Activated naive CD8-positive, alpha-beta T cell treated with anti-CD3 and anti-CD28 coated beads, Interleukin-2, amount 10 ng/mL, durations not matched to agents 7 days and 5 days (primary cell): ENCODE measurements around the gene NUAK1. TPM values are rescaled to one million over a fixed set of nuclear protein-coding genes. Genes with fewer than 3 reads are reported as not detected.

ENCODE experiments used
- ATAC-seq: fragments of 150-1000 bp; cut with Tn5 transposase; one replicate; pipeline ENCODE4 v1.10.0; 2021; ENCODE audit warnings: low read depth, moderate library complexity
- POLR2A ChIA-PET: fragments of 350-600 bp; sonication (Branson Sonifier 250); formaldehyde crosslinking; loops from one replicate; lab custom pipeline; 2021; ENCODE audit warnings: antibody characterized with exemption; lab: Charles Lee
- DNase-seq: peaks from one replicate; pipeline ENCODE4 v3.0.0; 2021
- H3K27ac Mint-ChIP-seq: one replicate; pipeline ENCODE4 v1.8.0; 2022; ENCODE audit warnings: mild to moderate bottlenecking, mixed read lengths
- H3K27me3 Mint-ChIP-seq: one replicate; pipeline ENCODE4 v1.8.0; 2022; ENCODE audit warnings: mild to moderate bottlenecking, moderate library complexity, mixed read lengths
- H3K36me3 Mint-ChIP-seq: one replicate; pipeline ENCODE4 v1.8.0; 2021; ENCODE audit warnings: mild to moderate bottlenecking, mixed read lengths
- H3K4me1 Mint-ChIP-seq: one replicate; pipeline ENCODE4 v1.8.0; 2021; ENCODE audit warnings: mixed read lengths
- H3K4me3 Mint-ChIP-seq: one replicate; pipeline ENCODE4 v1.8.0; 2022; ENCODE audit warnings: mild to moderate bottlenecking, moderate library complexity, mixed read lengths
- H3K9me3 Mint-ChIP-seq: one replicate; pipeline ENCODE4 v1.8.0; 2021; ENCODE audit warnings: mixed read lengths
- total RNA-seq, 2 experiments: library from RNA; stranded (reverse); gene quantifications; one replicate each; pipeline ENCODE4 v1.2.3, GENCODE V29; 2021

NUAK1 gene
- total RNA-seq, 2 experiments from 2014 or later: not detected

DNA sequence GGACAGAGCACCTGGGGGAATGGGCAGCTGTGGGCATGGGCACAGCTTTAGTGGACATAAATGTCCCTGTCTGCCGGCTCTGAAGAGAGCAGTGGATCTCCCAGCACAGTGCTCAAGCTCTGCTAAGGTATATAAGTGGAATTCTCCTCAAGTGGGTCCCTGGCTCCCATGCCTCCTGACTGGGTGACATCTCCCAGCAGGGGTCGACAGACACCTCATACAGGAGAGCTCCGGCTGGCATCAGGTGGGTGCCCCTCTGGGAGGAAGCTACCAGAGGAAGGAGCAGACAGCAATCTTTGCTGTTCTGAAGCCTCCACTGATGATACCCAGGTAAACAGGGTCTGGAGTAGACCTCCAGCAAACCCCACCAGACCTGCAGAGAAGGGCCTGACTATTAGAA is 25.0 kb upstream of the NUAK1 start:
- H3K27me3 Mint-ChIP-seq: peaks cover 26% of the 10 kb centered on the region
- no peaks in the 10 kb centered on the region for H3K36me3 Mint-ChIP-seq
- POLR2A ChIA-PET: no interaction called here
- no peaks in the 10 kb centered on the region for H3K4me1 Mint-ChIP-seq
- no peak overlapping the region for H3K4me3 Mint-ChIP-seq
- peaks cover 6% of the 10 kb centered on the region for H3K9me3 Mint-ChIP-seq
- ATAC-seq (no peak), DNase-seq (no peak)
- H3K27ac Mint-ChIP-seq: no peak overlapping the region

DNA sequence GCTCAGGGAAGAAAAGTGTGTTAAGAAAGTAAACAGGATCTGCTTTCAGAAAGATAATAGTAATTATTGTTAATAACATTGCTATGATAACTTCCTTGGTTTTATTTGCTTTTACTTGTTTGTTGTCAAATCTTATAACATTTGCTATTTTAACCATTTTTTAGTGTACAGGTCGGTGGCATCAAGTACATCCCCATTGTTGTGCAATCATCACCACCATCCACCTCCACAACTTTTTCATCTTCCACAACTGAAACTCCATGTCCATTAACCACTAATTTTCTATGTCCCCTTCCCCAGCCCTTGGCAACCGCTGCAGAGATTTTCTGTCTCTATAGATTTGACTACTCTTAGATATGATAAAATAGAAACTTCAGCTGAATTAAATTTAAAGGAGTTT is 22.7 kb upstream of the NUAK1 start:
- H3K4me1 Mint-ChIP-seq: no peaks in the 10 kb centered on the region
- POLR2A ChIA-PET: no interaction called here

DNA sequence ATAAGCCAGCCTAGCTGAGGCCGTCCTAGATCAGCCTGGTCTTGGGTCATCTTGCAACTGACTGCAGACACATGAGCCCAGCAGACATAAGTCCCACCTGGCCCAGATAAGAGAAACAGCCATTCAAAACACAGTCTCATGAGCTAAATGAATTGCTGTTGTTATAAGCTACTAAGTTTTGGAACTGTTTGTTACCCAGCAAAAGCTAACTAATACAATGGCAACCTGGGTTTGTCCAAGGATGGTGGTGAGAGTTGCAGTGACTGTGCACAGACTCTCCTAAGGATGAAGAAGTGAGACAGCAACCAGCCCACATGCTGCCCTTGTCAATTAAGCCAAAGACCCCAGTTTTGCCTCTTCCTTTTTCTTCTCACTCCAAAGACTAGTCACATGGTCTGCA is 22.2 kb upstream of the NUAK1 start:
- Mint-ChIP-seq H3K4me3 (no peak overlapping the region), H3K9me3 (peaks cover 2% of the 10 kb centered on the region), H3K4me1 (no peaks in the 10 kb centered on the region), H3K27ac (no peak overlapping the region), H3K27me3 (peaks cover 21% of the 10 kb centered on the region), H3K36me3 (no peaks in the 10 kb centered on the region)
- DNase-seq: no peak
- no peak for ATAC-seq
- POLR2A ChIA-PET: no interaction called here

More for the DNA sequence above, 22.7 kb upstream of the NUAK1 start:
- no peak for DNase-seq
- ATAC-seq: no peak
- H3K27ac Mint-ChIP-seq: no peak overlapping the region
- H3K36me3 Mint-ChIP-seq: no peaks in the 10 kb centered on the region
- H3K4me3 Mint-ChIP-seq: no peak overlapping the region
- peaks cover 27% of the 10 kb centered on the region for H3K27me3 Mint-ChIP-seq
- peaks cover 2% of the 10 kb centered on the region for H3K9me3 Mint-ChIP-seq

DNA sequence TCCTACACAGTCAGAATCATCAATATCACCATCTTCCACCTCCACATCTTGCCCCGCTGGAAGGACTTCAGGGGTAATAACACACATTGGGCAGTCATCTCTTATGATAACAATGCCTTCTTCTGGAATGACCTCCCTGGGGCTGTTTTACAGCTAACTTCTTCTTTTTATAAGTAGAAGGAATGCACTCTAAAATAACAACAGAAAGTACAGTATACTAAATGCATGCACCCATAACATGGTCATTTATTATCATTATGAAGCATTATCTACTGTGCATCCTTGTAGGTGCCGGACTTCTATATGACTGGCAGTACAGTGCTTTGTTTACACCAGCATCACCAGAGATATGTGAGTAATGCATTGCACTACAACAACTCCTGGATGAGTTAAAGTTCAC is 19.0 kb upstream of the NUAK1 start:
- POLR2A ChIA-PET: no interaction called here
- no peaks in the 10 kb centered on the region for H3K4me1 Mint-ChIP-seq
- no peaks in the 10 kb centered on the region for H3K9me3 Mint-ChIP-seq
- no peaks in the 10 kb centered on the region for H3K36me3 Mint-ChIP-seq
- H3K27me3 Mint-ChIP-seq: peaks cover 12% of the 10 kb centered on the region
- no peak overlapping the region for H3K27ac Mint-ChIP-seq
- ATAC-seq (no peak), DNase-seq (no peak)
- H3K4me3 Mint-ChIP-seq: no peak overlapping the region

DNA sequence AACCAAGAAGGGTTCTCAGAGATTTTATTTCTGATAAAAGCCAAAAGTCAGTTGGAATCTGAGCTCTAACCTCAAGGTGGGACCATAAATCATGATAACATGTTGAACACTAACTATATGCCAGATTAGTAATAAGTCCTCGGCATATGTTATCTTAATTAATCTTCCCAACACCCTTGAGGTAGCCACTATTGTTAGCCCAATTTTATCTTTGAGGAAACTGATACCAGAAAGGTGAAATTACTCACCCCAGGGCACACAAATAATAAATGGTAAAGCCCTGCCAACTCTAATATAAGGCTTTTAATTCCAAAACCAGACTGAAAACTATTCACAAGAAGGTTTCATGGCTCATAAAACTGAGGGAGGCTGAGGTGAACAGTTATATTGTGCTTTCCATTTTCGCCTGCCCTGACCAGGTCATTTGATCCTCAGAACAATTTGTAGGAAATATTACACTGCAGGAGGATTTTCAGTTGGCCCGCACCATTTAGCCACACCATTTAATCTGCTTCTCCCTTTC is 16.1 kb upstream of the NUAK1 start:
- Mint-ChIP-seq H3K36me3 (no peaks in the 10 kb centered on the region), H3K4me3 (no peak overlapping the region), H3K27me3 (peaks cover 10% of the 10 kb centered on the region), H3K9me3 (no peaks in the 10 kb centered on the region), H3K27ac (no peak overlapping the region), H3K4me1 (no peaks in the 10 kb centered on the region)
- DNase-seq (no peak), ATAC-seq (no peak)
- POLR2A ChIA-PET: interaction anchor here (0.7 kb wide), 1 partner anchor 134 kb away, joined by 3 read pairs; no protein-coding TSS in a partner anchor

DNA sequence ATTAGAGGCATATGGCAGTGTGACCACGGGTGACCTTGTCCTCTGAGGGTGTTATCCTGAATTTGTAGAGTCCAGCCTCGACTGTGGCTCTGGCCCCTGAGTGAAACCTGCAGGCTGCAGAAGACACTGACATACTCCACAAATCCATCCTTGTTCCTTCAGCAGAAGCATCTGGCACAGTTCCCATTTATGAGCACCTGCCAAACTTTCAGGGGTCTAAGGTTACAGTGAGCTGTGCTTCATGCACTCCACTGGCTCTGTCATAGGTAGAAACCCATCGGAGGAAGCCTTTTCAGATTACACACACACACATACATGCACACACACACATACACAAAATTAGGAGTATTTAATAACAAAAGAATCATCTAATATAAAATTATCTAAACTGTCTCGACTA is 13.6 kb upstream of the NUAK1 start:
- DNase-seq (no peak), ATAC-seq (no peak)
- Mint-ChIP-seq H3K27me3 (peaks cover 12% of the 10 kb centered on the region), H3K9me3 (no peaks in the 10 kb centered on the region), H3K27ac (no peak overlapping the region), H3K4me1 (no peaks in the 10 kb centered on the region), H3K4me3 (no peak overlapping the region), H3K36me3 (no peaks in the 10 kb centered on the region)
- POLR2A ChIA-PET: no interaction called here

DNA sequence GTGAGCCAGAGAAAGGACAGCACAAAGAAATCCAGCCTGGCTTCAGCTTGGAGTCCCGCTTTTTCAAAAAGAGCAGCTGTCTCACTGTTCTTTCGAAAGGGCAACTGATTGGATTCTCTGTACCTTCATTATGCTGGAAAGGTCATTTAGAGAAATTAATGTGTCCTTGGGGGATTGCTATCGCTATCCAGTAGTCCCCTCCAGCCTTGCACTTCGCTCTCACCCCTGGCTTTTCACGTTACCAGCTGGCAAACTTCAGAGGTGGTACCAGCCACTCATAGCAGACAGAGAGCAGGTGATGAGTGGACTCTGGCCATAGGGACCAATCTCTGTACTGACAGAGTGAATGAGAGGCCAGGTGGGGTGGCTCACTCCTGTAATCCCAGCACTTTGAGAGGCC is 11.8 kb upstream of the NUAK1 start:
- Mint-ChIP-seq H3K27me3 (peaks cover 19% of the 10 kb centered on the region), H3K4me3 (no peak overlapping the region), H3K4me1 (no peaks in the 10 kb centered on the region), H3K36me3 (no peaks in the 10 kb centered on the region), H3K9me3 (no peaks in the 10 kb centered on the region), H3K27ac (no peak overlapping the region)
- ATAC-seq (no peak), DNase-seq (no peak)
- POLR2A ChIA-PET: no interaction called here

DNA sequence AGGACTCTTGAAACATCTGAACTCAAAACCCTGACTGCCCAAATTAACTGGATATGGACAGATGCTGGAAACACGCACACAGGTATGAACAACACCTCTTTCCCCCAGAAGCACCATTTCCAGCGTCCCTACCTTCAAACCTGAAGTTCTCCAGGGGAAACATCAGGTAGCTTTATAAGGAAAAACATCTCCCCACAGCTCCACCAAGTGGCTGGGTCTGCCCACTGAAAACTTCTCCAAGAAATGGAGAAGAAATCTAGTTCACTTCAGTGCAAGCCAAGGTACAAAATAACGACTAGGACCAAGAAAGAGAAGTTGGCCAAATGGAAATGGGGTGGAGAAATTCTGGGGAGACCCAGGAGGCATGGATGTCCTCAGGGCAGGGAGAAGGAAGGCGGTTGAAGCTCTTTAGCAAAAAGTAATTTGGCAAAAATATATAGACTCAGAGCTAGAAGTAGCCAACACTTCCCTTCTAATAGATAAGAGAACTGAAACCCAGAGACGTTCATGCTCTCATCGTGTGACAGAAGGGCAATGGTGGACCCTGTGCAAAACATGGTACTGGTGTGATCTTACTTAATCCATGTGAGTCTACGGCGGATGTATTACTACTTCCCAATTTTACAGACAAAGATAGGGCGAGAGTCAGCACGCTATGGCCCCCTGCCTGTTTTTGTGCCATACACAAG is 10.5 kb upstream of the NUAK1 start:
- DNase-seq: no peak
- Mint-ChIP-seq H3K27me3 (peaks cover 23% of the 10 kb centered on the region), H3K36me3 (no peaks in the 10 kb centered on the region), H3K27ac (no peak overlapping the region), H3K4me1 (no peaks in the 10 kb centered on the region), H3K4me3 (no peak overlapping the region), H3K9me3 (no peaks in the 10 kb centered on the region)
- ATAC-seq: no peak
- POLR2A ChIA-PET: no interaction called here

DNA sequence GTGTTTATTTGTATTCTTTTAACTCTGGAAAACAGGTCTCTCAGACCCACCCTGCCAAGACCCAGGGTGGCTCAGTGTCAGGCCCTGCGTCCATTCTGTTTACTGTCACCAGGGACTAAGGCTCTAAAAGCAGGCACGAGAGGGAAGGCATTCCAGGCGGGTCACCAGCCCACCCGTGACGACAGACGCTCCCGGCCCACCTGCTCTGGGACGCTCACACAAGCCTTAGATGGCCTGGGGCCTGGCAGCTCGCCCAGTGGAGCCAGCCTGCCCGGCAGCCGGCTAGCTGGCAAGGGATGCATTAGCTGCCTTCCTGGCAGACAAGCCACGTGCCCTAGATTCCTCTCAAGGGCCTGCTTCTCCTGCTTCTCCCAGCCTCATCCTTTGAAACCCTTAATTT is 9.2 kb upstream of the NUAK1 start:
- POLR2A ChIA-PET: no interaction called here
- Mint-ChIP-seq H3K27me3 (peaks cover 20% of the 10 kb centered on the region), H3K9me3 (no peaks in the 10 kb centered on the region), H3K27ac (no peak overlapping the region), H3K4me3 (no peak overlapping the region), H3K4me1 (no peaks in the 10 kb centered on the region), H3K36me3 (no peaks in the 10 kb centered on the region)
- ATAC-seq: no peak
- no peak for DNase-seq

DNA sequence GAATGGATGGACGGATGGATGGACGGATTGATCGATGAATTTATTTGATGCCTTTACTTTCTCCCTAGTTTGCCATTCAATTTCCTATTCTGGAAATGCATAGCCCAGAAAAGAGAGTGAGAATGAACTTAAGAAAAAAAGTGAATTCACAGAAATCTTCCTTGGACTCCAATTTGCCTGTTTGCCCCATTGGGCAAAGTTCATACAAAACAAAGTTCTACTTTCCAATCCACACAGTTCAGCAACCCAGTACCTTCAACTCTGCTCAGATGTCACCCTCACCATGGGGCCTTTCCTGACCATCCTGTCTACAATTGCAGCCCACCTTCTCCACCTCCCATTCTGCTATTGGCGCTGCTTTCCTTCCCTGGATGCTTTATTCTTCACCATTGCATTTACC is 8.2 kb upstream of the NUAK1 start:
- Mint-ChIP-seq H3K36me3 (no peaks in the 10 kb centered on the region), H3K4me1 (no peaks in the 10 kb centered on the region), H3K9me3 (no peaks in the 10 kb centered on the region), H3K4me3 (no peak overlapping the region), H3K27me3 (peaks cover 25% of the 10 kb centered on the region), H3K27ac (no peak overlapping the region)
- POLR2A ChIA-PET: no interaction called here
- ATAC-seq (no peak), DNase-seq (no peak)

DNA sequence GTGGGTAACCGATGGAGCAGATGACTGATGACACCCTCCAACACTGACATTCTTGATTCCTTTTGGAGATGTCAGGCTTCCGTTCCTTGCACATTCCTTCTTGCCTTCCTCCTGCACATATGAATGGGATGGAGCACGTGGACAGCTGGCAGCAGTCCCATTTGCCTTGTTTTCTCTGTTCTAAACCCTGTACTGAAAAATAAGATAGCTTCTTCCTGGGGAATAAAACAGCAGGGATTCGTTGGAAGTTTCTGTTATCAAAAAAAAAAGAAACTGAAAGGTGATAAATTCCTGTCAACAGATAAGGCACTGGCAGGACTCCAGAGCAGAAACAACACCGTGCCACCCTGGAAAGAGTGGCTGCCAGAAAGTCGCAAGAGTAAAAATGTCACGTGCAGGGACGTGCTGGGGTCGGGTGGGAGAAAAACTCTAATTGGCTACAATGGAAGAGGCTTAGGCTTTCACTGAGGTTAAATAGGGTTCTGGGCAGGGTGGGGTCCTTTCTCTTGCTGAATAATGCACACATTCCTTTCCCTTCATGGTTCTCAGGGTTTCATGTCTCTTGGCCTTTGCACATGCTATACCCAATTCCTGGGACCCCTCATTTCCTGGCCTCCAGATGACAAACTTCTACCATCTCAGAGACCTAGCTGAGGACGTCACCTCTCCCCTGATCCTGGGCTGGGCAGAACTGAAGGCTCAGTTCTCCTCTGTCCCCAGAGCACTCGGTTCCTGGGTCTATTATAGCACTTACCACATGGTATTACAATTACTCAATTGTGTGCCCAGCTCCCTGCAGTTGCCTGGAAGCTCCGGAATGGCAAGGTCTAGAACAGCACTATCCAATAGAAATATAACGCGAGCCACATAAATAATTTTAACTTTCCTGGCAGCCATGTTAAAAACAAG is 7.0 kb upstream of the NUAK1 start:
- H3K4me3 Mint-ChIP-seq: no peak overlapping the region
- H3K27me3 Mint-ChIP-seq: peaks cover 31% of the 10 kb centered on the region
- no peaks in the 10 kb centered on the region for H3K36me3 Mint-ChIP-seq
- H3K9me3 Mint-ChIP-seq: no peaks in the 10 kb centered on the region
- ATAC-seq (no peak), DNase-seq (no peak)
- no peak overlapping the region for H3K27ac Mint-ChIP-seq
- POLR2A ChIA-PET: no interaction called here
- no peaks in the 10 kb centered on the region for H3K4me1 Mint-ChIP-seq

DNA sequence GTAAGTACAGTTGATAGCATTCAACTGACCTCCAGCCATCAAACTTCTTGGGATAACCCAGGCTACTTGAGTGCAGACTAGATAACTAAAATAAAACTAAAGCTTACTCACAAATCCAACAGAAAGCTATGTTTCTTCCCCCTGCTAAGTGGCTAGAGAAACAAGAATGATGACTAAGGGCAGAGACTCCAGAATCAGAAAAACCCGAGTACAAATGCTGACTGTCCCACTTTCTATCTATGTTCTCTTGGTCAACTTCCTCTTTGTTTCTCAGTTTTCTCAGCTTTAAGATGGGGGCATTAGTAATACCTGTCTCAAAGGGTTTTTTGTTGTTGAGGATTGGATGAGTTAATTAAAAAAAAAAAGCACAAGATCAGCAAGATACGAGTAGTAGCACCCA is 6.1 kb upstream of the NUAK1 start:
- DNase-seq: no peak
- H3K36me3 Mint-ChIP-seq: no peaks in the 10 kb centered on the region
- H3K27ac Mint-ChIP-seq: no peak overlapping the region
- H3K9me3 Mint-ChIP-seq: no peaks in the 10 kb centered on the region
- no peak overlapping the region for H3K4me3 Mint-ChIP-seq
- POLR2A ChIA-PET: no interaction called here
- H3K4me1 Mint-ChIP-seq: no peaks in the 10 kb centered on the region
- H3K27me3 Mint-ChIP-seq: peaks cover 41% of the 10 kb centered on the region
- no peak for ATAC-seq

DNA sequence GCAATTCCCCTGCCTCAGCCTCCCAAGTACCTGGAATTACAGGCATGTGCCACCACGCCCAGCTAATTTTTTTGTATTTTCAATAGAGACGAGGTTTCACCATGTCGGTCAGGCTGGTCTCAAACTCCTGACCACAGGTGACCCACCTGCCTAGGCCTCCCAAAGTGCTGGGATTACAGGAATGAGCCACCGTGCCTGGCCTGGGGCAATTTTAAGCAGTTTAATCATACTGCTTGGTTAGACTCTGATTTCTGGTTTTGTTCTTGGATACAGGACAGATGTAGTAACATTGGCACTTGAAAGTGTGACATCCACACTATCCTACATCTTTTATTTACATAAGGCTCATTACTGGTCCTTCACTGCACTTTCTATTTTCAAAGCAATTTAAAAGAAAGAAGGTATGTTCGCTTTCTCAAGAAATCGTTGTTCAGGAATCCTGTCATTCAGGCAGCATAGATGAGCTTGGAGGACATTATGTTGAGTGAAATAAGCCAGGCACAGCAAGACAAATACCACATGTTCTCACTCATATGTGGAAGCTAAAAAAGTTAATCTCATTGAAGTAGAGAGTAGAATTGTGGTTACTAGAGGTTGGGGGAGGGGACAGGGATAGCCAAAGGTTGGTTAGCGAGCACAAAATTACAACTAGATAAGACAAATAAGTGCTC is 4.0 kb upstream of the NUAK1 start:
- ATAC-seq (no peak), DNase-seq (no peak)
- peaks cover 41% of the 10 kb centered on the region for H3K27me3 Mint-ChIP-seq
- H3K27ac Mint-ChIP-seq: no peak overlapping the region
- POLR2A ChIA-PET: no interaction called here
- no peak overlapping the region for H3K4me3 Mint-ChIP-seq
- no peaks in the 10 kb centered on the region for H3K36me3 Mint-ChIP-seq
- peaks cover 1% of the 10 kb centered on the region for H3K4me1 Mint-ChIP-seq
- H3K9me3 Mint-ChIP-seq: no peaks in the 10 kb centered on the region
